Kidney (tissue), 14 donors: ENCODE results near the gene DLST. TPM values are rescaled to one million over a fixed set of nuclear protein-coding genes. Genes with fewer than 3 reads are reported as not detected.

Experiments used
- DNase-seq, 5 donors: peaks; one replicate each; pipeline ENCODE4 v3.0.0-alpha.2; 2013 to 2020
- FAIRE-seq: peaks from 2 replicates; lab custom pipeline; 2012; peaks lifted over from hg19 to GRCh38; lab: Jason Lieb, UNC
- H3K27ac ChIP-seq, 2 donors: one replicate each; pipeline ENCODE4 v1.7.0; 2013; ENCODE audit warnings: low read depth in 2 of 2, low read length in 2 of 2, inconsistent platforms in 1 of 2
- H3K27me3 ChIP-seq: one replicate; pipeline ENCODE4 v1.7.1; 2013; ENCODE audit warnings: low read length, inconsistent platforms; ENCODE audit not compliant: control insufficient read depth, insufficient read depth
- H3K36me3 ChIP-seq, 3 donors: one replicate each; pipeline versions ENCODE4 v1.7.0 to v1.7.1; 2013; ENCODE audit warnings: low read length in 3 of 3, control low read depth in 1 of 3, inconsistent platforms in 1 of 3; ENCODE audit not compliant: insufficient read depth in 3 of 3, control insufficient read depth in 2 of 3
- H3K4me1 ChIP-seq, 3 donors: one replicate each; pipeline versions ENCODE4 v1.7.0 to v1.7.1; 2013; ENCODE audit warnings: low read length in 3 of 3, inconsistent platforms in 1 of 3, low read depth in 1 of 3; ENCODE audit not compliant: control insufficient read depth in 2 of 3, insufficient read depth in 2 of 3
- H3K4me3 ChIP-seq, 3 donors: one replicate each; pipeline versions ENCODE4 v1.7.0 to v1.8.1; 2013; ENCODE audit warnings: low read length in 3 of 3, control low read depth in 1 of 3, inconsistent platforms in 1 of 3
- H3K9ac ChIP-seq, 3 donors: one replicate each; pipeline versions ENCODE4 v1.7.0 to v1.7.1; 2013; ENCODE audit warnings: low read length in 3 of 3, control low read depth in 1 of 3, inconsistent platforms in 1 of 3
- H3K9me3 ChIP-seq, 3 donors: one replicate each; pipeline versions ENCODE4 v1.7.0 to v1.7.1; 2013; ENCODE audit warnings: low read length in 3 of 3, control low read depth in 1 of 3, inconsistent platforms in 1 of 3; ENCODE audit not compliant: control insufficient read depth in 2 of 3, insufficient read depth in 1 of 3
- intact Hi-C: fragments of 100-400 bp; cut with DNase I; formaldehyde crosslinking; loops from one replicate; pipeline ENCODE4 v1.11.1; 2022
- polyA plus RNA-seq: library from polyadenylated mRNA; stranded (reverse); fragments of 350-450 nt; fragmentation: Illumina TruSeq; extraction: RNeasy Lipid Tissue Mini Kit (QIAGEN cat#74804); gene quantifications from one replicate; pipeline ENCODE4 v1.2.3, GENCODE V29; 2014; ENCODE audit warnings: low read depth, low replicate concordance; ENCODE audit not compliant: insufficient read depth
- total RNA-seq: library from RNA; stranded (reverse); fragmentation: NEBNext Ultra II Directional; extraction: Animal tissue kit (Norgen Biotek cat#: 25700); gene quantifications from one replicate; pipeline ENCODE4 v1.2.1, GENCODE V29; 2021
- TF ChIP-seq, protein P1 (sequence below): IDR thresholded peaks from 3 replicates; pipeline ENCODE4 v1.5.1; 2012; ENCODE audit warnings: mild to moderate bottlenecking, moderate library complexity, borderline replicate concordance; ENCODE audit not compliant: insufficient read depth; ENCODE audit errors: extremely low read depth
- donor health status: control.
- donor health status: control.
- donor health status: control.
- donor health status: control.
- donor health status: control.
- donor health status: DM: yes; HTN: yes; CAD: no.
- donor health status: Normal renal cell carcinoma (clear cell type).

Gene DLST
- total and polyA plus RNA-seq, 2 donors from 2014 or later: 98.6 to 112 TPM

DNA sequence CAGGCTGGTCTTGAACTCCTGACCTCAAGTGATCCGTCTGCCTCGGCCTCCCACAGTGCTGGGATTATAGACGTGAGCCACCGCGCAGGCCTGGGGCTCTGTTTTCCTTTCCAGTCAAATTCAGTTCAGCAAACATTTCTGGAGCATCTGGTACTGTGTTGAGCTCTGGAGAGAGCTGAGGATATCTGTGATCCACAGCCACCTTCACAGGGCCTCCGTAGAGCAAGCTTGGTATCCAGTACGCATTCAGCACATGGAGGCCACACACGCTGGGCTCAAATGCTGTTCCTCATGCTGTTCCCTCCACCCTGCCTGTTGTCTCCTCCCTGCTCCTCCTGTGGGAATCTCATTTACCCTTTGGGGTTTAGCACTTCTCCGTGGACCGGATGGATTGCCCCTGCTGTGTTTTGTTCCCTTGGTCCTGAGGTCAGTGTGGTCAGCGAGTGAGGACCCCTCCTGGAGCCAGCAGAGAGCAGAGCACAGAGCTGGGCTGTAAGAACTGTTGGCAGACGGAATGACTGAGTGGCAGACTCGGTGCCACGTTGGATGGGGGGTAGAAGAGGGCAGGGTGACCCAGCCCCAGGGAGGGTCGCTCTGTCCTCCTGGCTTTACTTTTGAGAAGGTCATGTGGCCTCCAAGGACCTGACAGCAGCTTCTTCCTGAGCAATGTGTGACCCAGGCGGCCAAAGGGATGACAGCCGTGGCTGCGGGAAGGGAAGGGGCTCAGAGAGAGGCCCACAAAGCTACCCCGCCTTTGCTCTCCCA, 40.5 kb downstream of the DLST start:
- Histone ChIP-seq H3K9ac (peak overlapping the region in 1 of 3 donors; percentile 51), H3K4me3 (peak overlapping the region in 1 of 3 donors; percentile 64), H3K27me3 (no peaks in the 10 kb centered on the region), H3K4me1 (peaks cover 0 to 10% (median 4%) of the 10 kb centered on the region in 3 donors), H3K27ac (no peak overlapping the region), H3K36me3 (no peaks in the 10 kb centered on the region), H3K9me3 (no peaks in the 10 kb centered on the region)
- TF ChIP-seq, protein P1, sequence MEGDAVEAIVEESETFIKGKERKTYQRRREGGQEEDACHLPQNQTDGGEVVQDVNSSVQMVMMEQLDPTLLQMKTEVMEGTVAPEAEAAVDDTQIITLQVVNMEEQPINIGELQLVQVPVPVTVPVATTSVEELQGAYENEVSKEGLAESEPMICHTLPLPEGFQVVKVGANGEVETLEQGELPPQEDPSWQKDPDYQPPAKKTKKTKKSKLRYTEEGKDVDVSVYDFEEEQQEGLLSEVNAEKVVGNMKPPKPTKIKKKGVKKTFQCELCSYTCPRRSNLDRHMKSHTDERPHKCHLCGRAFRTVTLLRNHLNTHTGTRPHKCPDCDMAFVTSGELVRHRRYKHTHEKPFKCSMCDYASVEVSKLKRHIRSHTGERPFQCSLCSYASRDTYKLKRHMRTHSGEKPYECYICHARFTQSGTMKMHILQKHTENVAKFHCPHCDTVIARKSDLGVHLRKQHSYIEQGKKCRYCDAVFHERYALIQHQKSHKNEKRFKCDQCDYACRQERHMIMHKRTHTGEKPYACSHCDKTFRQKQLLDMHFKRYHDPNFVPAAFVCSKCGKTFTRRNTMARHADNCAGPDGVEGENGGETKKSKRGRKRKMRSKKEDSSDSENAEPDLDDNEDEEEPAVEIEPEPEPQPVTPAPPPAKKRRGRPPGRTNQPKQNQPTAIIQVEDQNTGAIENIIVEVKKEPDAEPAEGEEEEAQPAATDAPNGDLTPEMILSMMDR: no peak
- DNase-seq (peak in 1 of 5 donors; percentile 28), FAIRE-seq (no peak)
- intact Hi-C loops: no loop called here

DNA sequence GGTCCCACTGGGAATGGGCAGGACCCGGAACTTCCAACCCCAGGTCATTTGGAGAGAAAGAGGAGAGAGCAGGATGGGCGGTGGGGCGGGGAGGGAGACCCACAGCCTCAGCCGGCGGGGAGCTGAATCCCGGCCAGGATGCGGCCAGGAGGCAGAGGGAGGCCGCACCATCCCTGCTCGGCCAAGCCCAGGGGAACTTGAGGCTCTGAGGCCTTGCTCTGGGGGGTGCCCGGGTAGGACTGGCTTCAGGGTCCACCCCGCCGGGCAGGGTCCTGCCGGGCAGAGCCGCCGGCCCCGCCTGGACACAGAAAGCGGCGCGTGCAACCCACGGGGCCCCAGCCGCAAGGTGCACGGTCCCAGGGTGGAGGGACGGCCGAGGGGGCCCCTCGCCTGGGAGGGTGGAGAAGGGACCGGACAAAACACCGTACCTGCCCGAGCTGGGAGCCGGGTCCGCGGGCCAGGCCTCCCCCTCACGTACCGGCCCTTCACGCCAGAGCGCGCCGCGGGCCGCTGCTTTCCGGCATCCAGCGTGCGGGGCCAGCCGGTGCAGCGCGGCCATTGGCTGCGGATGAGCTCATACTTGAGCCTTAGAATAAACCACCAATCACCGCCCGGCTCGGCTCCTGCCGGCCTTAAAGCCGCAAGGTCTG, 41.2 kb downstream of the DLST start, which contains the start of gene RPS6KL1:
Gene RPS6KL1, minus strand, starts transcription at position 509 of the 650 bp plus-strand sequence. CDS start 1,719 bp downstream, outside the sequence.
- peak within 1 kb of the TSS in 1 of 3 donors; percentile 64 for H3K4me3 ChIP-seq
- H3K9ac ChIP-seq: peak within 1 kb of the TSS in 1 of 3 donors; percentile 51
- no peaks in the 10 kb centered on the region for H3K36me3 ChIP-seq
- no peak within 1 kb of the TSS for H3K27ac ChIP-seq
- TF ChIP-seq, protein P1: no peak
- DNase-seq (peak; percentile 87 to 90 (median 89)), FAIRE-seq (no peak)
- H3K4me1 ChIP-seq: peaks cover 0 to 10% (median 0%) of the 10 kb centered on the region in 3 donors
- intact Hi-C loops: no loop called here
- no peaks in the 10 kb centered on the region for H3K27me3 ChIP-seq
- no peaks in the 10 kb centered on the region for H3K9me3 ChIP-seq

DNA sequence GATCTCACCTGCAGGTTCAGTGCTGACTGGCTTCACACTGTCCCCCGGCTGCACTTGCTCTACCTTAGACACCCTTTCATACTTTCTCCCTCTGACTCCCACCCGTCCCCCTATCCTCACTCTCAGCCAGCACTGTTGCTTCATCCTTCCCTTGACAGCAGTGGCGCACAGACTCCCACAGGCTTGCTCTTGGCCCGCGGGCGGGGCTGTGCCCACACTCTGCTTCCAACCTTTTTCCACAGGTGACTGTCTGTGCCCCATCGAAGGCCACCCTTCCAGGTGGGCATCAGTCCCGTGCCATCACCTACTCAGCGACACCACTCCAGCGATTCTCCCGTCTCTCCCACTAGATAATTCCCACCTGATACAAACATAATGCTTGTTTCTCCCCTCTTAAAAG, 42.3 kb downstream of the DLST start:
- H3K27ac ChIP-seq: no peak overlapping the region
- FAIRE-seq (no peak), DNase-seq (peak in 1 of 5 donors; percentile 39)
- H3K9me3 ChIP-seq: no peaks in the 10 kb centered on the region
- no peaks in the 10 kb centered on the region for H3K36me3 ChIP-seq
- H3K9ac ChIP-seq: no peak overlapping the region
- no peaks in the 10 kb centered on the region for H3K27me3 ChIP-seq
- H3K4me1 ChIP-seq: peaks cover 0 to 8% (median 0%) of the 10 kb centered on the region in 3 donors
- no peak overlapping the region for H3K4me3 ChIP-seq
- intact Hi-C loops: no loop called here
- TF ChIP-seq, protein P1: no peak
